Measurements from ENCODE around the gene CYP4F8. TPM values are rescaled to one million over a fixed set of nuclear protein-coding genes. Genes with fewer than 3 reads are reported as not detected.
"Not testable (repeated sequence)": the region's sequence is repeated elsewhere in the genome, so short reads cannot be mapped to it uniquely, and the experiment has no call there.

CYP4F8 gene
- total RNA-seq, 1 donor from 2014 or later = not detected

DNA sequence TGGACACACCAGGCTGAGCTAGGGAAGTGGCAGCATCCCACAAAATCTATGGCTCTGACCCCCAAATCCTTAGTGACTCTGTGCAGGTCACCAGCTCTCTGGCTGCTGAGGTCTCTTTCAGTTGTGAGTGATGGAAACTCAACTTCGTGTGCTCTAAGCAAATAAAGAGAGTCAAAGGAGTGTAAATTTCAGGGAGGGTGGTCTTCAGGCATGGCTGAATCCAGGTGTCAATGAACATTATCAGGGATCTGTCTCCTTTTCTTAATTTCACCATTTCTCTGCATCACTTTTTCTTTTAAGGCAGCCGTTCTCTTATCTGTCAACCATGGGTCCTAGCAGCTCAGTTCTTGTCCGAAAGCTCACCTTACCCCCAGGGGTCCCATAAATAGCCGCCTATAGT, 64.1 kb downstream of the CYP4F8 start:
- Histone ChIP-seq H3K27me3 (ENCODE audit: control insufficient read depth, insufficient read depth, low read length) (no peaks in the 10 kb centered on the region), H3K4me3 (ENCODE audit: low read depth, low read length) (no peak overlapping the region), H3K36me3 (ENCODE audit: control insufficient read depth, insufficient read depth, low read length) (no peaks in the 10 kb centered on the region)
- DNase-seq (ENCODE audit: low read depth) = no peak
- TF ChIP-seq, protein P1, sequence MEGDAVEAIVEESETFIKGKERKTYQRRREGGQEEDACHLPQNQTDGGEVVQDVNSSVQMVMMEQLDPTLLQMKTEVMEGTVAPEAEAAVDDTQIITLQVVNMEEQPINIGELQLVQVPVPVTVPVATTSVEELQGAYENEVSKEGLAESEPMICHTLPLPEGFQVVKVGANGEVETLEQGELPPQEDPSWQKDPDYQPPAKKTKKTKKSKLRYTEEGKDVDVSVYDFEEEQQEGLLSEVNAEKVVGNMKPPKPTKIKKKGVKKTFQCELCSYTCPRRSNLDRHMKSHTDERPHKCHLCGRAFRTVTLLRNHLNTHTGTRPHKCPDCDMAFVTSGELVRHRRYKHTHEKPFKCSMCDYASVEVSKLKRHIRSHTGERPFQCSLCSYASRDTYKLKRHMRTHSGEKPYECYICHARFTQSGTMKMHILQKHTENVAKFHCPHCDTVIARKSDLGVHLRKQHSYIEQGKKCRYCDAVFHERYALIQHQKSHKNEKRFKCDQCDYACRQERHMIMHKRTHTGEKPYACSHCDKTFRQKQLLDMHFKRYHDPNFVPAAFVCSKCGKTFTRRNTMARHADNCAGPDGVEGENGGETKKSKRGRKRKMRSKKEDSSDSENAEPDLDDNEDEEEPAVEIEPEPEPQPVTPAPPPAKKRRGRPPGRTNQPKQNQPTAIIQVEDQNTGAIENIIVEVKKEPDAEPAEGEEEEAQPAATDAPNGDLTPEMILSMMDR (IDR thresholded peaks at IDR 0.05; ENCODE audit: insufficient read depth, low read length, poor library complexity, severe bottlenecking) = no peak

GRCh38 chr19:15679865-15680264, 64.8 kb downstream of the CYP4F8 start:
- H3K36me3 ChIP-seq (ENCODE audit: control insufficient read depth, insufficient read depth, low read length); DNase-seq (ENCODE audit: low read depth); H3K4me3 ChIP-seq (ENCODE audit: low read depth, low read length); H3K27me3 ChIP-seq (ENCODE audit: control insufficient read depth, insufficient read depth, low read length): not testable (repeated sequence)

Other genes with a start within 250 kb of the CYP4F8 start
- 19.2 and 31.4 TPM in 2 replicates for gene AKAP8, start 235.4 kb upstream of the CYP4F8 start, total RNA-seq
- 74.7 and 79.8 TPM in 2 replicates for gene AKAP8L, start 196.2 kb upstream of the CYP4F8 start, total RNA-seq
- gene WIZ, start 165.3 kb upstream of the CYP4F8 start, total RNA-seq = 42.7 and 64.1 TPM in 2 replicates
- not detected in 2 replicates for gene RASAL3, start 150.7 kb upstream of the CYP4F8 start, total RNA-seq
- not detected in 2 replicates for gene PGLYRP2, start 135.7 kb upstream of the CYP4F8 start, total RNA-seq
- not detected in 2 replicates for gene CYP4F22, start 106.7 kb upstream of the CYP4F8 start, total RNA-seq
- not detected in 2 replicates for gene CYP4F3, start 25.7 kb downstream of the CYP4F8 start, total RNA-seq
- not detected in 2 replicates for gene CYP4F12, start 57.9 kb downstream of the CYP4F8 start, total RNA-seq
- gene OR10H2, start 112.8 kb downstream of the CYP4F8 start, total RNA-seq = not detected in 2 replicates
- not detected in 2 replicates for gene OR10H3, start 122.8 kb downstream of the CYP4F8 start, total RNA-seq
- not detected in 2 replicates for gene OR10H5, start 172.4 kb downstream of the CYP4F8 start, total RNA-seq
- gene OR10H1, start 200.4 kb downstream of the CYP4F8 start, total RNA-seq = not detected in 2 replicates

Data from kidney epithelial cell (primary cell).